HepG2 (cell line): ENCODE results near the gene OTOP3. TPM values are rescaled to one million over a fixed set of nuclear protein-coding genes. Genes with fewer than 3 reads are reported as not detected.

Source experiments
- ATAC-seq: fragments of 200-7000 bp; cut with Tn5 transposase; 3 replicates; pipeline ENCODE4 v1.9.1; 2020; ENCODE audit warnings: mild to moderate bottlenecking, moderate library complexity
- BruUV-seq: library from RNA; stranded (reverse); fragments of 400-500 nt; replicated peaks from 2 replicates; lab custom pipeline; 2021; lab: Mats Ljungman, UMichigan
- CTCF ChIA-PET: fragments of 300-600 bp; formaldehyde crosslinking; extraction: SDS; loops from one replicate; lab custom pipeline; 2021; ENCODE audit warnings: low total read pairs, inconsistent platforms, low intra/inter-chr PET ratio; lab: Yijun Ruan, JAX
- POLR2A ChIA-PET: fragments of 350-600 bp; sonication (Branson Sonifier 250); formaldehyde crosslinking; loops from one replicate; lab custom pipeline; 2020; ENCODE audit warnings: antibody characterized with exemption, inconsistent platforms; lab: Yijun Ruan, JAX
- DNase-seq: peaks from one replicate; pipeline ENCODE4 v3.0.0-alpha.2; 2015; ENCODE audit warnings: low spot score
- FAIRE-seq: peaks from 3 replicates; lab custom pipeline; 2011; peaks lifted over from hg19 to GRCh38; lab: Jason Lieb, UNC
- H2AFZ ChIP-seq: one replicate; pipeline ENCODE4 v1.6.1; 2011; ENCODE audit warnings: low read length, inconsistent platforms
- H3K27ac ChIP-seq: fragments of 300-600 bp; 3 replicates; pipeline ENCODE4 v1.8.0; 2011; ENCODE audit warnings: mixed run types, mild to moderate bottlenecking, mixed read lengths, low read length, inconsistent platforms; ENCODE audit not compliant: insufficient read depth; ENCODE audit errors: extremely low read length
- H3K27me3 ChIP-seq, 2 experiments: fragments of 200-600 bp in 1 of 2; 2 replicates in 1 of 2; 3 replicates in 1 of 2; pipeline versions ENCODE4 v1.6.0 to v1.8.0; 2011; ENCODE audit warnings: low read length in 2 of 2, mild to moderate bottlenecking in 2 of 2, moderate library complexity in 2 of 2, inconsistent platforms in 1 of 2; ENCODE audit not compliant: insufficient read depth in 2 of 2, control insufficient read depth in 1 of 2
- H3K36me3 ChIP-seq, 2 experiments: fragments of 200-600 bp in 1 of 2; replicated peaks in 1 of 2; 2 replicates in 1 of 2; 3 replicates in 1 of 2; pipeline versions ENCODE4 v1.5.1 to v1.8.0; 2011; ENCODE audit warnings: low read length in 2 of 2, inconsistent platforms in 1 of 2; ENCODE audit not compliant: insufficient read depth in 2 of 2, control insufficient read depth in 1 of 2
- H3K4me1 ChIP-seq: 2 replicates; pipeline ENCODE4 v1.5.1; 2012; ENCODE audit warnings: low read length, inconsistent platforms; ENCODE audit not compliant: insufficient read depth
- H3K4me2 ChIP-seq: 2 replicates; pipeline ENCODE4 v1.6.0; 2011; ENCODE audit warnings: low read depth, low read length, inconsistent platforms
- H3K4me3 ChIP-seq, 3 experiments: fragments of 200-600 bp in 1 of 3; sonication (generic), shearing (Covaris generic) in 1 of 3; replicated peaks in 1 of 3; 2 replicates each; pipeline ENCODE4 v1.5.1; 2011 to 2016; ENCODE audit warnings: low read length in 3 of 3, inconsistent platforms in 2 of 3, low read depth in 2 of 3, mild to moderate bottlenecking in 2 of 3, control low read depth in 1 of 3, mixed read lengths in 1 of 3; ENCODE audit not compliant: insufficient read depth in 1 of 3
- H3K79me2 ChIP-seq: one replicate; pipeline ENCODE4 v1.6.1; 2011; ENCODE audit warnings: low read length, inconsistent platforms; ENCODE audit not compliant: insufficient read depth
- H3K9ac ChIP-seq: 2 replicates; pipeline ENCODE4 v1.6.0; 2011; ENCODE audit warnings: mild to moderate bottlenecking, low read depth, low read length, inconsistent platforms; ENCODE audit not compliant: insufficient read depth
- H3K9me3 ChIP-seq: 2 replicates; pipeline ENCODE4 v1.5.1; 2012; ENCODE audit warnings: mild to moderate bottlenecking, low read length
- H4K20me1 ChIP-seq: 2 replicates; pipeline ENCODE4 v1.6.0; 2011; ENCODE audit warnings: inconsistent platforms, mild to moderate bottlenecking, low read length, moderate library complexity; ENCODE audit not compliant: insufficient read depth
- ASH2L ChIP-seq: fragments of 300-600, 200-600 bp; sonication (generic); IDR thresholded peaks from 2 replicates; pipeline ENCODE4 v1.7.0; 2017; ENCODE audit warnings: low read depth, mild to moderate bottlenecking, moderate library complexity, mixed read lengths, low read length; ENCODE audit not compliant: insufficient read length
- CERS6 ChIP-seq: sonication (generic); formaldehyde crosslinking; IDR thresholded peaks from 2 replicates; pipeline ENCODE4 v1.5.0; 2020; ENCODE audit warnings: missing genetic modification reagents
- EZH2 ChIP-seq: conservative IDR thresholded peaks from 2 replicates; pipeline ENCODE4 v1.6.1; 2012; ENCODE audit warnings: mild to moderate bottlenecking, low read depth, low read length, moderate library complexity
- HDAC2 ChIP-seq: sonication (generic); formaldehyde crosslinking; IDR thresholded peaks from 2 replicates; pipeline ENCODE4 v1.4.0; 2020; ENCODE audit warnings: missing genetic modification reagents
- HOXA9 ChIP-seq: sonication (generic); formaldehyde crosslinking; IDR thresholded peaks from 2 replicates; pipeline ENCODE4 v1.8.1; 2022; ENCODE audit warnings: missing genetic modification reagents, mild to moderate bottlenecking, moderate library complexity, borderline replicate concordance
- KDM5B ChIP-seq: sonication (generic); formaldehyde crosslinking; IDR thresholded peaks from 2 replicates; pipeline ENCODE4 v1.4.0; 2020; ENCODE audit warnings: missing genetic modification reagents, mild to moderate bottlenecking, borderline replicate concordance
- MXD3 ChIP-seq: IDR thresholded peaks from 2 replicates; pipeline ENCODE4 v1.6.1; 2016; ENCODE audit warnings: mild to moderate bottlenecking, missing biosample characterization, missing genetic modification reagents
- PATZ1 ChIP-seq: sonication (generic); formaldehyde crosslinking; IDR thresholded peaks from 2 replicates; pipeline ENCODE4 v1.4.0; 2020; ENCODE audit warnings: missing genetic modification reagents
- RXRA ChIP-seq: sonication (generic); formaldehyde crosslinking; IDR thresholded peaks from 2 replicates; pipeline ENCODE4 v1.5.1; 2020; ENCODE audit warnings: missing genetic modification reagents
- SMAD9 ChIP-seq: sonication (generic); formaldehyde crosslinking; IDR thresholded peaks from 2 replicates; pipeline ENCODE4 v1.5.1; 2020; ENCODE audit warnings: mild to moderate bottlenecking, missing genetic modification reagents
- SP5 ChIP-seq: IDR thresholded peaks from 2 replicates; pipeline ENCODE4 v1.6.1; 2016; ENCODE audit warnings: low read depth, borderline replicate concordance
- SSRP1 ChIP-seq: IDR thresholded peaks from 2 replicates; pipeline ENCODE4 v1.6.1; 2016; ENCODE audit warnings: control low read depth
- ZBTB7A ChIP-seq: sonication (generic); formaldehyde crosslinking; IDR thresholded peaks from 2 replicates; pipeline ENCODE4 v1.8.0; 2022; ENCODE audit warnings: mild to moderate bottlenecking, missing genetic modification reagents
- ZNF18 ChIP-seq: sonication (generic); formaldehyde crosslinking; IDR thresholded peaks from 2 replicates; pipeline ENCODE4 v1.8.0; 2022; ENCODE audit warnings: mild to moderate bottlenecking, missing genetic modification reagents; ENCODE audit not compliant: insufficient replicate concordance
- ZNF777 ChIP-seq: sonication (generic); formaldehyde crosslinking; IDR thresholded peaks from 2 replicates; pipeline ENCODE4 v1.4.0; 2020; ENCODE audit warnings: missing genetic modification reagents
- ZSCAN30 ChIP-seq: sonication (generic); formaldehyde crosslinking; IDR thresholded peaks from 2 replicates; pipeline ENCODE4 v1.5.0; 2020; ENCODE audit warnings: mild to moderate bottlenecking, missing genetic modification reagents
- WGBS: methylation state at CpG from one replicate; pipeline ENCODE4 v1.1.6; 2017; ENCODE audit warnings: low lambda C conversion rate; 5-methylcytosine and 5-hydroxymethylcytosine counted together
- in situ Hi-C: cut with HindIII; loops from 2 replicates; pipeline ENCODE4 v1.10.0; 2017; ENCODE audit warnings: low pct_unique_long_range_greater_than_20kb; ENCODE audit not compliant: extremely low pct_ligation_motif_present
- intact Hi-C: fragments of 100-400 bp; cut with micrococcal nuclease; formaldehyde crosslinking; loops from one replicate; pipeline ENCODE4 v1.10.0; 2022; ENCODE audit not compliant: unreplicated experiment
- polyA plus RNA-seq, 8 experiments: library from polyadenylated mRNA; depleted of rRNA in 3 of 8; stranded (reverse) in 7 of 8; unstranded in 1 of 8; fragments of >200 nt; fragmentation: Illumina TruSeq in 4 of 8; extraction: Trizol in 4 of 8; gene quantifications; 2 replicates each; pipeline versions ENCODE4 v1.2.1 to v1.2.3, GENCODE V29; 2011 to 2016; ENCODE audit warnings: low read depth in 4 of 8, missing spikeins in 1 of 8, mixed read lengths in 1 of 8; ENCODE audit not compliant: insufficient read depth in 1 of 8
- total RNA-seq, 5 experiments: library from RNA; depleted of rRNA; stranded (reverse); fragments of >200 nt; fragmentation: Illumina TruSeq; extraction: Trizol; gene quantifications; 2 replicates each; pipeline ENCODE4 v1.2.3, GENCODE V29; 2016; ENCODE audit warnings: low read depth in 1 of 5

The OTOP3 gene
- total and polyA plus RNA-seq, 2 of the 13 experiments (the other 11 are each of a cell fraction or from before 2014, with no cell fraction given) = not detected

GRCh38 chr17:74922694-74923537, 12.8 kb upstream of the OTOP3 start, which contains the start of gene USH1G:
USH1G (minus strand) TSS chr17:74923255; CDS start chr17:74923073, 182 bp downstream.
- no TSS peak for BruUV-seq
- H3K4me1 ChIP-seq = peaks cover 31% of the 10 kb centered on the region
- in situ Hi-C loops = loop anchor here (5.0 kb wide), 1 partner anchor 34 kb away; no protein-coding TSS in a partner anchor
- H3K27ac ChIP-seq = no peak within 1 kb of the TSS
- H4K20me1 ChIP-seq = no peaks in the 10 kb centered on the region
- H2AFZ ChIP-seq = no peak within 1 kb of the TSS
- WGBS = 11% methylated on average over 38 of the region's 57 CpGs
- FAIRE-seq (no peak), ATAC-seq (peak; percentile 20), DNase-seq (no peak)
- intact Hi-C loops = loop anchor here (1.0 kb wide), 1 partner anchor 35 kb away; no protein-coding TSS in a partner anchor
- H3K4me2 ChIP-seq = peak within 1 kb of the TSS; percentile 74
- peaks cover 23 to 74% of the 10 kb centered on the region in 2 experiments for H3K27me3 ChIP-seq
- peak within 1 kb of the TSS; percentile 30 to 53 (median 35); a peak in 4 of 6 replicates for H3K4me3 ChIP-seq
- H3K9me3 ChIP-seq = no peaks in the 10 kb centered on the region
- H3K9ac ChIP-seq = no peak within 1 kb of the TSS
- ChIA-PET CTCF (interaction anchor here (3.2 to 3.4 kb wide), 2 partner anchors 35 to 38 kb away, joined by 23 to 32 read pairs; no protein-coding TSS in a partner anchor), POLR2A (no interaction called here)
- H3K36me3 ChIP-seq = no peaks in the 10 kb centered on the region
- H3K79me2 ChIP-seq = no peaks in the 10 kb centered on the region
- no peak for TF ChIP-seq SMAD9 (CRISPR knock-in tag)
- TF ChIP-seq SSRP1 (CRISPR knock-in tag) = no peak
- TF ChIP-seq HDAC2 (CRISPR knock-in tag) = 0 out of 2 replicates have a peak, but pooled peaks have one; percentile 7
- TF ChIP-seq ZNF777 (CRISPR knock-in tag) = peak; percentile 64; the same call in 1 of the 2 replicates
- no peak for TF ChIP-seq HOXA9 (CRISPR knock-in tag)
- TF ChIP-seq SP5 (CRISPR knock-in tag) = 0 out of 2 replicates have a peak, but pooled peaks have one; percentile 22
- TF ChIP-seq PATZ1 (CRISPR knock-in tag) = peak; percentile 17; the same call in 1 of the 2 replicates
- no peak for TF ChIP-seq MXD3
- TF ChIP-seq EZH2 = peak; percentile 76; the same call in 1 of the 2 replicates
- TF ChIP-seq ASH2L = peak; percentile 20
- TF ChIP-seq KDM5B (CRISPR knock-in tag) = 0 out of 2 replicates have a peak, but pooled peaks have one; percentile 3
- no peak for TF ChIP-seq ZBTB7A (CRISPR knock-in tag)
- TF ChIP-seq CERS6 (CRISPR knock-in tag) = no peak
- TF ChIP-seq ZSCAN30 (CRISPR knock-in tag) = 0 out of 2 replicates have a peak, but pooled peaks have one; percentile 24
- TF ChIP-seq ZNF18 (CRISPR knock-in tag) = peak; percentile 13
- no peak for TF ChIP-seq RXRA (CRISPR knock-in tag)
